ENCODE measurements around the gene VWF.
A peak's percentile ranks its signal among the peaks of the same experiment; 100 is the strongest.
"Not testable (repeated sequence)": the region's sequence is repeated elsewhere in the genome, so short reads cannot be mapped to it uniquely, and the experiment has no call there.

The VWF gene

DNA sequence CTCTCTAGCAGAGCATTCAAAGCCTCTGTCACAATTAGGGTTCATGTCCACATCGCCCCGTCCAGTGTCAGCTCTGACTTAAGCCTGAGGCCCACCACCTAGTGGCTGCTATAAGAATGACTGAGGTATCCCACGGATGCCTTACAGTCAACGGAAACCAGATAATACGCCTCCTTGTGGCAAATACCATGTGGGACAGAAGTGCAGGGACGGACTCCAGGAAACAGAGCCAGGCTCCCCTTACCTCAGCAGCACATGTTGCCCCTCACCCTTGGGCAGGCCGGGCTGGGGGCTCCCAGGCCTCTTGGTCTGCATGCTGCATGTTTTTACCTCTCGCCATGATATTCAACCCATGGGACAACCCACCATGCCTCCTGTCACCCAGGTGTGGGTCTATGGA is 86.3 kb downstream of the VWF start:
- DNase-seq: peak in 5 of 51 donors; percentile 9 to 19 (median 18)

DNA sequence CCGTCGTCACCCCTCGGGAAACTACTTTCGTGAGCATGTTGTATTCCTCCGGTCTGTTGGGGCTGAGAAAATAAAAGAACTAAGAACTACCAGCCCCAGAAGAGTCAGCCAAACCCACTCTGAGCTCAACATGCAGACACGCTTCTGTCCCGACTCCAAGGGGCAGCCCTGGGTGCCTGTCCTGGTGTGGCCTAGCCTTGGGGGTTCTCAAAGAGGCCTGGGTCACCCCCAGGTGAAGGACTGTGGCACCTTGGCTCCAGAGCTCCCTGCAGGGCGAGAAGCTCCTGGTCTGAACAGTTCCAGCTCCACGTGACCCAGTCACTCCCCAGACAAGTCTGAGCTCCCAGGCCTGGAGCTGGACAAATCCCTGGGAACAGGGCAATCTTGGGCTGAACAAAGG is 87.0 kb downstream of the VWF start:
- no peak for DNase-seq

DNA sequence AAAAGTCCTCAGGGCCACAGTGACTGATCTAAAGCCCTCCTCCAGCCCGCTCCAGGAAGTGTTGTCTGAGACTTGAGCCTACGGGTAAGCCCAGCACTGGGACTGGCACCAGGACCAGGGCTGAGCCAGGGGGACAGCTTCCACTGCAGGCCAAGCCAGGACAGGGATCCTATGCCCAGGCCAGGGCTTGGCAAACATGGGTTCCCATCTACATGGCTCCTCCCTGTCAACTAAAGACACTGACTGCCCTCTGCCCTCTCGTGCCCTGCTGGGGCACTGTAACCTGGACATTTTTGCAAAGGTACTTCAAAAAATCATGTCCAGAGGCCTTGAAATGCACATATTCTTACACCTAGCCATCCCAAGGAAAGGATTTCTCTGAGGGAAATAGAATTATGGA is 88.0 kb downstream of the VWF start:
- DNase-seq: no peak

DNA sequence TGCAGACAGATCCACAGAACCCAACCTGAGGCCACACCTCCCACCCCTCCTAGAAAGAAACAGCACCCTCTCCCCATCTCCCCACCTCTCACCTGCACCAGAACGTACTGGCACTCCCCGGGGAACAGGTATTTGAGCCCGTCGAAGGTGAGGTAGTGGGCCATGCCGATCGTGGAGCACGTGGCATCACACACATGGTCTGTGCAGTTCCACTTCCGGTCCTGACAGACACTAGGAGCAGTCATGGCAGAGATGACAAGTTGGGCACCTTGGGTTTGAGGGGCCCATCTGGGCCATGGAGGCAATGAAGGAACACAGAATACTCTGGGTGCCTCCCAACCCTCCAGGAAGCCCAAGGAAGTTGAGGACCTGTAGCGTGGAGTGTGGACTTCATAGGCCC is 89.9 kb downstream of the VWF start:
- no peak for DNase-seq

DNA sequence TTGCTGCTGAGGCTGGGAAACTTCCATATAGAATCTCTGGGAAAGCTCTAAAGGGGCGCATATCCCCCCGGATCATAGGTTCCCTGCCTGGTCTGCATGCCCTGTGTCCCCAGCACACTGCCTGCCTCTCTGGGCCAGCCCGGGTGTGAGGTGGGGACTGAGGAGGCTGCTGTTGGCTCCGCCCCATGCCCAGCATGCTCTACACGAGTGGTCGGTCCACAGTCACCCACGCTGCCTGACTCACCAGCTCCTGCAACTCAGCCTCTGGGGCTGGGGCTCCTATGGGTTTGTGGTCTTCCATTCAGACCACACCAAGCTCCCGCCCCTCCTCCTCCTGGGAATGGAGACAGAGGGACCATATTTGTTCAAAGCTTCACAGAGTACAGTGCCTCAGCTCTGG is 90.9 kb downstream of the VWF start:
- no peak for DNase-seq

DNA sequence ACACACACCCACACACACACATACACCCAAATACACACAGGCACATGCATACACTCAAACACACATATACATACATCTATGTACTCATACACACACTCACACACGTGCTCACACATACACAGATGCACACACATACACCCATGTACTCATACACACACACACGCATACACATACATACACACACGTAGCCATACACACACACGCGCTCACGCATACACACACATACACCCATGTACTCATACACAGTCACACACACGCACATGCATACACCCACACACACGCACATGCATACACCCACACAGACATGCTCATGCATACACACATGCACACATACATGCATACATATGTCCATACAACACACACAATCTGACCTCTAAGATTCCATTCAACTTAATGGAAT is 91.7 kb downstream of the VWF start:
- DNase-seq: no peak

DNA sequence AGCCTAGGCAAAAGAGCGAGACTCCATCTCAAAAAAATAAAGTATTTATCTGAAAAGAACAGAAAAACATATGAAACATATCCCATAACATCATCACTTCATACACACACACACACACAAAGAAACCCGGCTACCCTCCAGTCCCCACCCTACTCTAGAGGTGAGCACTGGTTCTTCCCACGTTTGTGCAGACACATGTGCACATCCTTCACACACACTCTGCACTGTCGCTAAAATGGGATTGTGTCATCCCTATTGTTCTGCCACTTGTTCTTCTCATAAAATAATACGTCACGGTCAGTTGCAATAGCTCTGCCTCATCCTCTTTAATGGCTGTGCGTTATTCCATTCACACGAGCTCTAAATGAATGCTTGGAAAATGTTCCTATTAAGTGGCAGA is 93.5 kb downstream of the VWF start:
- DNase-seq: no peak

DNA sequence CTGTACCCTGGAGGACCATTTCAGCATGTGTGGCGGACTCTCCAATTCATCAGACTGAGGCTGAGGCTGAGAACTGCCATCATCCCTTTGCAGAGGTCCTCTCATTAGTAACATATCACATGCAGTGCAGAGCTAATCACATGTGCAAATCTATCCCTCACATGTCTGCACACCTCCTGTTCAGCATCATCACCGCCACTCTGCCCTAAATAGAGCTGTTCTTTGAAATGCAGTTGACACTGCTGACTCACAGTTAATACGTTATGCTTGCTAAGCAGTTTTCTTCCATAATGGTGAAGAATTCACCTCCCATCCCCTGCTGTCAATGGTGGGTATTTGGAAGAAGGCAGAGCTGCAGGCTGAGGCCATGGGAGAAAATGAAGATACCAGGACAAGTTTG is 94.4 kb downstream of the VWF start:
- DNase-seq: no peak

DNA sequence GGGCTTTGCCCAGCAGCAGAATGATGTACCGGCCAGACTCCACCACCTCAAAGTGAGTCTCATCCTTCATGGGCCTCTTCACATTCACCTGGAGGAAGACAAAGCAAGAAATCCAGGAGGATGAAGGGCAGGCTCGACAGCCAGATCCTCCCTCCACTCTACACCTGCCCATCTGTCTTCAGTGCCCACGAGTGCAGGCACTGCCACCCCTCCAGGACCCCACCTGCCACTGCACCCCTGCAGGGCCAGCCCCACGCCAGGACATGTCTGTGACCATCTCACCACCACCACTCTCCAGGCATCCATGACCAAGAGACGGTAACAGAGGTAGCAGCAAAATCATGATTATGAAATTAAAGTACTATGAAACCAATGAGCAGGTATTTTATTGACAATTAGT is 95.1 kb downstream of the VWF start:
- DNase-seq: no peak

DNA sequence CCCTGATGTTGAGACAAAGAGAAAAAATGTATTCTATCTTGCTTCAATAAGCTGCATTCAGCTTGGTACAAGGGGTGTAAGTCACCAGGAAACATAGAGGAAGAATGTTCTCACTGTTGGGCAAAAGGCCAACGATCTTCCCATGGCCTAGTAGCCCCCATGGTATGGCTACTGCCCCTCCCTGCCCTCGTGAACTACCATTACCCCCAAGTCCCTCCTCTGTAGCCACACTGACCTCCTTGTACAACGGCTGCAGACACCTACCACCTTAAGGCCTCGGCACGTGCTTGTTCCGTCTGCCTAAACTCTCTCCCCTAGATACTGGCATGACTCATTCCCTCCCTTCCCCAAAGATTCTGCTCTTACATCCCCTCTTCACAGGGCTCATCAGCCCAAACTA is 97.5 kb downstream of the VWF start:
- DNase-seq: no peak

DNA sequence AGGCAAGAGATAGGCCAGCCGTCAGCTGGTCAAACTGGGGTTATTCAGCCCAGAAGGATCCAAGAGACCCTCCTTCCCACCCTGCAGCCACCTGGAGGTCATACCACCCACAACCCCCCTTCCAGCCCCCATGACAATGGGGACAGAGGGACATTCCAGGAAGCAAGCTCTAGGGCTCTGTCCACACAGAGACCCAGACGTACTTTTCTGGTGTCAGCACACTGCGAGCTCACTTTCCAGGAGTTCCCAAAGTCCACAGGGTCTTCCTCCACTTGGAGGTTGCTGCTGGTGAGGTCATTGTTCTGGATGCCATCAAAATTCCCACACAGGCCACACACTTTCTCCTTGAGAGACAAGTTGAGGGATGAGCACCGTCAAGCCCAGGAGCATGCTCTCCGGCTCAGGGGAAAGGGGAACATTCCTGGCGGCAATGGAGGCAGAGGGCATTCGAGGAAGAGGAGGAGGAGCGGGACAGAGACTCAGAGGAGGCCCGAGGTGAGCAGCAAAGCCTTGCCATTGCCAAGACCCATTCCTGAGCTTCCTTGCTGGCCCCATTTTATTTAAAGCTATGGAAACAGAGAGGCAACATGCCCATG is 98.7 kb downstream of the VWF start:
- not testable (repeated sequence) for DNase-seq

DNA sequence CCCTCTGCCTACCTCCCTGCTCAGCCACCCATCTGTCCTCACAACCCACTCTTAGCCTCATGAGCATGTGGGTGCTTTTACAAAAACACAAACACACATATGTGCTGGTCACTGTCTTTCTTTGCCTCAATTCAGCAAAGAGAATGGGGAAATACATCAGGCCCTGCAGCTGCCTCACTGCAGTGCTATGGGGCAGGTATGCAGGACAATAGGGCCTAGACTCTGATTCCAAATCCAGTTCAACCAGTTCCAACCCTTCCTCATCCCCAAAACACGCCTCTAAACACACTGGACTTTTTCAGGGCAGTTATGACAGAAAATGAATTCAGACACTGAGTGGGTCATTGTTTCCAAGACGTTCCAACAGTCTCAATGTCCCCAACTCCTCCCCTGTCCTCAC is 100.4 kb downstream of the VWF start:
- not testable (repeated sequence) for DNase-seq

DNA sequence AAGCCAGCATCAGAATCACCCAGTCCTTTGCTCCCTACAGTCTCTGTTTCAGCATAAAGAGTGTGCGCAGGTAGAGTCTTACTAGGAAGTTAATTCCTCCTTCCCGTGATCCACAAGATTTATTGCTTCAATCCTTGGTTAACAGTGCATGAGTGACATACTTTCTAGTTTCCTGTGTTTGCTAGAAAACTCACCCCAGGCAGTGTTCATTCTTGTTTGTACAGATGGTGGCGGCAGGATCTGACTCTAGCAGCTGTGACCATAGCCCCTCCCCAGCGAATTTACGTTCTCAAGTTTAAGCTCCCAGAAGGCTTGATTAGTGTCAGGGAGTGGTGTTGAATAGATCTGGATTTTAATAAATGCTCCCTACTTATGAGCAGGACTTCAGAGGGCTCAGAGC is 103.5 kb downstream of the VWF start:
- no peak for DNase-seq

DNA sequence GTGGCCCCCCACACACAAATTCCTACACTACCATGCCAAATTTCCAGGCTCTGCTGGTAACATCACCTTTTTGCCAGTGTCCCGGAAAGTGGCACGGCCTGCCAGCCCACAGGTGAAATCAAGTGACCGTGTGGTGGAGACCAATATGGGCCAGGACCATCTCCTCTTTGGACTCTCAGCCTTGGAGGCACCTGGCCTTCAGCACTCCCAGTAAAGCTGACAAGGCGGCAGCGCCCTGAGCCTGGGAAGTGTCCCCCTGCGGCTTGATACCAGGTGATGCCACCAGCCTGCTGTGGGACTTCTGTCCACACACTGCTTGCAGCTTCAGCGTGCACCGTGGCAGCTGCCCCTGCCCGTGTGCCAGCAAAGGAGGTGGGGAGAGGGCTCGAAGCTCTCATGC is 104.0 kb downstream of the VWF start:
- DNase-seq: not testable (repeated sequence)

DNA sequence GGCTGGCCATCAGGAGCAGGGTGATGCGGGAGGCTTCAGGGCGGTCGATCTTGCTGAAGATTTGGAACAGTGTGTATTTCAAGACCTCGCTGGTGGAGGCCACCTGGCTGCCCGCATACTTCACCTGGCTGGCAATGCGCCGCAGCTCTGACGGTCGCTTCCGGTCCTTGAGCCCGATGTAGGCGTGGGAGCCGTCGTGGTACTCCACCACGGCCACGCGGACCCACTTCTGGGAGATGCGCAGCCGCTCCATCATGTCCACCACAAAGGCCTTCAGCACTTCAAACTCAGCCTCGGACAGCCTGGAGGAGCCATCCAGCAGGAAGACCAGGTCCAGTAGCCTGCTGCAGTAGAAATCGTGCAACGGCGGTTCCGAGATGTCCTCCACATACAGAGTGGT is 105.2 kb downstream of the VWF start:
- not testable (repeated sequence) for DNase-seq

DNA sequence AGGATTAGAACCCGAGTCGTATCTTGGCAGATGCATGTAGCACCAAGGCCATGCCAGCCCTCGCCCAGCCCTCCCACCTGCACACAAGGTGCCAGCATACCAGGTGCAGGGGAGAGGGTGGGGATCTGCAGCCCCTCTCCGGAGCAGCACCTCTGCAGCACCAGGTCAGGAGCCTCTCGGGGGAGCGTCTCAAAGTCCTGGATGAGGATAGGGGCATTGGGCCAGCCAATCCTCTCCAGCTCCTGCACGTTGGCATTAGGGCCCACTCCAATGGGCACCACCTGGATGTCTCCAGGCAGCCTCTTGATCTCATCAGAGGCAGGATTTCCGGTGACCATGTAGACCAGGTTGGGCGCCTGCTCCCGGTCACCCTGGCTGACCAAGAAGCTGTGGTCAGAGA is 106.2 kb downstream of the VWF start:
- no peak for DNase-seq

DNA sequence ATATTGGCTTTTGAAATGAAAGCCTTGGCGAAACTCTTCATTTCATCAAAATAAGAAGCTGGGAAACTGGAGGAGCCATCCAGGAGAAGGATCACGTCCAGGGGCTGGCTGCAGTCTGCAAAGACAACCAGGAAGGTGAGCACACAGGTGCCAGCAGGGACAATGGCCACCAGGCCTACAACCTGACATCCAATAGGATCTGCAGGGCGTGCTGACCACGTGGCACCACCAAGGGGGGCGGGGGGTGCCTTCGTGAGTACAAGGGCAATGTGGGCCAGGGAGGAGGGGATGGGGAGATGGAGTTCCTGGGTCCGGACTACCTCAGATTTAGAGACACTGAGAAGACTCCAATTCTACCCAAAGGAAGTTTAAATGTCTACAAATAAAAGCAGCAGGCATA is 107.7 kb downstream of the VWF start:
- no peak for DNase-seq

DNA sequence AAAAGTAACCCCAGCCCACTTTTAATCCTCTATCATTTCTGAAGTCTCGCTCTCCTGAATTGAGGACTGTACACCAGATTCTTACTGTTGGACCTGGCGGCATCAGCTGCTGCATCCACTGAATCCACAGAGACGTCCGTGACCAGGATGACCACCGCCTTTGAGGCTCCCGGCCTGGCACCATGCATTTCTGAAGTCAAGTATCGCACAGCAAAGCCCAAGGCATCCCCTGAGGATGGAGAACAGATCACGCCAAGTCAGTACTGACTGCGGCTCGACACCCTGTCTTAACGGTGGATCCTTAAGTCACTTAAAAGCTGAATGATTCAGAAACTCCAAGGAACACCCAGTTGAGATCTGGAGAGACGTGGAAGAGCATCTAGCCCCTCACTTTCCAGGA is 108.5 kb downstream of the VWF start:
- not testable (repeated sequence) for DNase-seq

DNA sequence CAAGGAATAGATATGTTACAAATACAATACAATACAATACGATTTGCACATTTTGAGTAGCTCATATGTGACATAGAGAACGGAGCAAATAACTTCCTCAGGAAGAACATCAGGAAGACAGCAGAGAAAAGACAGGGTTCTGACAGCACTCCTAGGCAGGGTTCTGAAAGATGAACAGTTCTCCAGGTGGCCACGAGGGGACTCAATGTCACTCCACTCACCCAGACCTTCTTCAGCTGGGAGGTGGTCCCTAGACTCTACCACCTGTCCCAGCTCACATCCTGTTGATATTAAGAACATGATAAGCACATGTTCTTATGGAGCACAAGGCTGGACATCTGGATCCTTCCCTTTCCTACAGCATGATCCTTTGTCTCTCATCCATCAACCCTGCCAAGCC is 109.2 kb downstream of the VWF start:
- not testable (repeated sequence) for DNase-seq

DNA sequence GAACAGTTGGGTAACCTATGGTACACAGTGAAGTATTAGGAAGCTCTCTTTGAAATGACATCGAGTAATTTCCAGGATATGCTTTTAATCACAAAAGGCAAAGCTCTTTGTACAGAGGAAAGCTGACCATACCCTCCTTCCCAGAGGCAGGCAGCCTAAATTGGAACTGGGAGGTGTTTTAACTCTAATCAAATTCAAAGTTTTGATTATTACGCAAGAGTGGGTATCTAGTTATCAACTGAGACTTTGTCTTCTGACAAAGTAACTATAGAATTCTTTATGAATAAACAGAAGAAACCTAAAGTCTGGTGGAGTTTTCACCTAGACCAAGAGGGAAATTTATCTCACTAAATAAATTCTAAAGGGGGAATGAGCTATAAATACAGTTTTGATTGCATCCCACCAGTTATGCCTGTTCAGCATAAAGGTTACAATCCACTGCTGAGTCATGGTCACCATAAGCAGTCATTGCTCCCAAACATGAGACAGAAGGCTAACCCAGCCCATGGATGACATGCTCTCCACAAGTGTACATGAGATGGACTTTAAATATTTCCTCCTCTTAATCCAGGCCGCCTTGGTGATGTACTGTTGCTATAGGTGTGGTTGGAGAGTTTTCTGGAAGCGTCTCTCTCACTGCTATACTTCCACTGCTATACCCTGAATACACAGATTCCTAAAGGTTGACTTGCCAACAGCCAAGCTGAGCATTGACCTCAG is 113.7 kb downstream of the VWF start:
- DNase-seq: not testable (repeated sequence)

DNA sequence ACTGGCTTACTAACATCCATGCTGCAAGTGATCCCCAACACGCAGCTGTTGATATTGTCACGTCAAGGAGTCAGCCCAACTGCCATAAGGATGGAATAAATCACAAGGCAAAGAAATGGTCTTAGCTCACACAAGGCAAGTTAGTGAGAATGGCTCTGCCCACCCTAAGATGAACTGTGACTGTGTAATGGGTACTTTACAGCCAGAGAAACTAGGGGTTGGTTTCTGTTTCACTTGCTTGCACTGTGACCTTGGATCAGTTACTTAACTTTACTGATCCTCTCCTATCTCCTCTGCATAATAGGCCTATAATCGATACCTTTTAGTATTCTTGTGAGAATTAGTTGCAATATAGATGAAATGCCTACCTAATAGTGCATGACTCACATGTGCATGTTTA is 127.2 kb downstream of the VWF start:
- DNase-seq: no peak

DNA sequence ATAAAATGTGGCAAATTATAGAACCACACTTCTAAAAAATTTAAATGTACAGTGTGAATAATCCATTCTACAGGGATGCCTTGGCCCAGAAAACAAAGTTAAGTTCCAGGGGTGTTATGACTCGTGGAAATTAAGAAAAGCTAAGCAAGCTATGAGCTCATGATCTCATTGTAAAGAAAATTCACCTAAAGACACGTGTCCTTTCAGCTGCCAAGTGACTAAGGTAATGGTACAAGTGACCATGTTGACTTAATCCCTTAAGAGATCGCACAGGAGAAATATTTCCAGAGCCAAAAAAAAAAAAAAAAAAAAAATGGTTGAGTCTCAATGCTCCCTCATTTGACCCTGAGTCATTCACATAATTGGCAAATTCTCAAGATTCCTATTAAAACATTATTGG is 128.0 kb downstream of the VWF start:
- no peak for DNase-seq

DNA sequence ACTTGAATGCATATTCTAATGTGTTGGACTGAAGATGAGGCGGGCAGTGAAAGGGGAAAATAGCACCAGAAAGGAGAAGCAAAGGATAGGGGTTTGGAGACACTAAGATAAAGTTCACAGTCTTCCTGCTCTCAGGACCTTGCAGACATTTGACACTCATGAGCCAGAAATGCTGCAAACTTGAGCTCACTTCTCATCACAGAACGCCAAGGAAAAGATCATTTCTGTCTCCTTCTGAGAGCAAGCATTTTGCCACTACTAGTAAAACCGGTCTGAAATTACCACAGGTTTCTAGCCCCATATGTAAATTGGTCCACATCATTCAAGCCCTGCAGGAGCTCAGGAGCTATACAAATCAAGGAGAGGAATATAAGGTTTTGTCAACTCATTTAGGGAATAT is 134.8 kb downstream of the VWF start:
- DNase-seq: no peak

DNA sequence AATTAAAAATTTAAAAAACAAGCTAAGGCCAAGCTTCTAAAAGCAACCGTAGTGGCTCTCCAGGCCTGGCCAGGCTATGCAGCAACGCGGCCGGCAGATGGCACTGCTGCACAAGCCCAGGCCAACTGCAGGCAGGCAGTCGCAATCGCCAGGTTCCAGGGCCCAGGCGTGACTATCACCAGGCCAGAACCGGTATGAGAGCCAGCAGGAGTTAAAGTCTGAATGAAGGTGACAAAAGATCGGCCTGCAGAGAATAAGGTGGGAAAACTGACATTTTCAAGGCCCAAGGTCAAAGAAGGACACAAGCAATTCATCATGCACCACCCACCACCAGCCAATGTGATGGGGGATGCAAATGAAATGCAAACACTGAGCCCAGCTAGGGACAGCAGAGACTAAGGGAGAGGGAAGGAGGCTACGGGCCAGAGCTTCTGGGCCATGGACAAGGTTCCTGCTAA is 135.8 kb downstream of the VWF start:
- DNase-seq: peak in 46 of 51 donors; percentile 14 to 86 (median 55)

All from hypothalamus (tissue), 51 donors.